ENCODE results near the gene AAMP. TPM values are rescaled to one million over a fixed set of nuclear protein-coding genes. Genes with fewer than 3 reads are reported as not detected.
"Not testable (repeated sequence)": the region's sequence is repeated elsewhere in the genome, so short reads cannot be mapped to it uniquely, and the experiment has no call there.

Gene AAMP, protein sequence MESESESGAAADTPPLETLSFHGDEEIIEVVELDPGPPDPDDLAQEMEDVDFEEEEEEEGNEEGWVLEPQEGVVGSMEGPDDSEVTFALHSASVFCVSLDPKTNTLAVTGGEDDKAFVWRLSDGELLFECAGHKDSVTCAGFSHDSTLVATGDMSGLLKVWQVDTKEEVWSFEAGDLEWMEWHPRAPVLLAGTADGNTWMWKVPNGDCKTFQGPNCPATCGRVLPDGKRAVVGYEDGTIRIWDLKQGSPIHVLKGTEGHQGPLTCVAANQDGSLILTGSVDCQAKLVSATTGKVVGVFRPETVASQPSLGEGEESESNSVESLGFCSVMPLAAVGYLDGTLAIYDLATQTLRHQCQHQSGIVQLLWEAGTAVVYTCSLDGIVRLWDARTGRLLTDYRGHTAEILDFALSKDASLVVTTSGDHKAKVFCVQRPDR
- 98.2 TPM for total RNA-seq

DNA sequence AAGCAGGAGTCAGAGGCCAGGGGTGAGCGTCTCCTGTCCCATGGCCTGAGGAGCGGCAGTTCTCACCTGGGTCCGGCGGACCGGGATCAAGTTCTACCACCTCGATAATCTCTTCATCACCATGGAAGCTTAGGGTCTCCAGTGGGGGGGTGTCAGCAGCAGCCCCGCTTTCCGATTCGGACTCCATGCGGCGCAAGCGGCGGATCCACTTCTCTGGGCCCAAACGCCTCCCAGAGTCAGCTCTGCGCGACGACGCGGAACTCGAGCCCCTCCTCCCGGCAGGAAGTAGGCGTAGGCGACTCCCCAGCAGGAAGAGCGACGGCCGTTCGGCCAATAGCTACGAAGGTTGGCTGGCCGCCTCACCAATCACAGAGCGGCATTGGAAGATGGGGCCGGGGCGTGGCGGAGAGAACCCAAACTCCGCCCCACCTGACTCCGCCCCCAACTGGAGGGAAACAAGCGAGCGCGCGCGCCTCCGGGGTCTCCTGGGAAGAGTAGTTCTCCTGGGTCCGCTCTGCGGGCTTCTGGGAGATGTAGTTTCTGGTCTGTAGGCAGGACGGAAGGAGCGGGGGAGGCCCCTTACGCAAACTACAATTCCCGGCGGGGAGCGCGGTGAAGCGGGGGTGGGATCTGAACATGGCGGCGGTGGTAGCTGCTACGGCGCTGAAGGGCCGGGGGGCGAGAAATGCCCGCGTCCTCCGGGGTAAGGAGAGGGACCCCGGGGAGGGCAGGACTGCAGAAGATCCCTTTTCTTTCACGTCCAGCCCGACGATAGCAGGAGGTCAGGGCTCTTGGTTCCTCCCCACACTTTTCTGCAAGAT is at the start of gene AAMP, which contains the start of gene PNKD:
AAMP (minus strand) TSS at position 238 of the 821 bp plus-strand sequence; CDS start at position 187, 51 bp downstream.
PNKD (plus strand) TSS at position 620 of the 821 bp plus-strand sequence; CDS start at position 637, 17 bp downstream.
- peak; percentile 98 for FAIRE-seq

DNA sequence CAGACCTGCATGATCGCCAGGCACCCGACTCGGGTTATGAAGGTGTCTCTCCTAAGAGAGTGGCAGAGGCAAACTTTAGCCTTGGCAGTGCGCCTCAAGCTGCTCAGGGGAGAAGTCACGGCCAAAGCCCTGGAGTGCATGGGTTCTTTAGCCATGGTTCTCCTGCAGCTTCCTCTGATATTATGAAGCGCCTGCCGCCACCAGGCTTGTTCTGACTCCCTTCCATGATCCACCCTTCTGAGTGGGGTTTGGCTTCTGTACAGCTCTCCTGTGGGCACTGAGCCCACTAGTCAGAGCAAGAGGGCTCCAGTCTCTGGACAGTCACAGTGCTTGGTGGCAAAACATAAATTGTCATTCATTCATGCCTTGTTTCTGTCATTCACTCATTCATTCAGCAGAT is 48.3 kb upstream of the AAMP start:
- no peak for FAIRE-seq
- DNase-seq (ENCODE audit: low spot score in 2 of 2), result no peak

More for the DNA sequence above, at the start of gene AAMP, which contains the start of gene PNKD:
- DNase-seq (ENCODE audit: low spot score in 2 of 2), result peak; percentile 95 to 99

GRCh38 chr2:218317835-218318234 is 47.9 kb upstream of the AAMP start:
- DNase-seq (ENCODE audit: low spot score in 2 of 2) (no peak), FAIRE-seq (no peak)

DNA sequence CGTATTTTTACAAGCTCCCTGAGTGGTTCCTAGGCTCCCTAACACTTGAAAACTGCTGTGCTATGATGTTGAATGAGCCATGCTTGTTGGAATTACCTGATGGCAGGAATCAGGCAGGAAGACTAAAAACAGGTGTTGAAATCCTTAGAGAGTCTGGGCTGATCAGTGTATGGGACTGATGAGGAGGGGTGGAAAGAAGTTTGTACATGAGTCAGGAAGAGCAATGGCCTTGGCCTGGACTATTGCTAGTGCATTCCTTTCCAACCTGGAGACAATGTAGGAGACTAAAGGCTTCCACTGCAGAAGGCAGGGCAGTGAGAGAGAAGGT is 47.3 kb upstream of the AAMP start:
- no peak for DNase-seq (ENCODE audit: low spot score in 2 of 2)
- FAIRE-seq, result no peak

DNA sequence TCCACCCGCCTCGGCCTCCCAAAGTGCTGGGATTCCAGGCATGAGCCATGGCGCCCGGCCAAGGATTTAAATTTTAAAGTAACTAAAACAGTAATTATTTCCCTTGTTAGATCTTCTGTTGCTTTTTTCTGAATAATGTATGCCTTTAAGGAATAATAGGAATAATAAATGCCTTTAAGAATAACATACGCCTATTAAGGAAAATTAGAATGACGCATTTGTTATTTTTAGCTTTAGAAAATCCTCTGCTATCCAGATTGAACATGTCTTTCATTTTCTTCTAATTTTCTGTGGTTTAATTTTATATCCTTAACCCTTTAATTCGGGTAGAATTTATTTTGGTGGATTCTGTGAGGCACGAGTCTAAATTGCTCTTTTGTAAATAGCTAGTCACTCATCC is 45.5 kb upstream of the AAMP start:
- DNase-seq (ENCODE audit: low spot score in 2 of 2) (no peak), FAIRE-seq (no peak)

DNA sequence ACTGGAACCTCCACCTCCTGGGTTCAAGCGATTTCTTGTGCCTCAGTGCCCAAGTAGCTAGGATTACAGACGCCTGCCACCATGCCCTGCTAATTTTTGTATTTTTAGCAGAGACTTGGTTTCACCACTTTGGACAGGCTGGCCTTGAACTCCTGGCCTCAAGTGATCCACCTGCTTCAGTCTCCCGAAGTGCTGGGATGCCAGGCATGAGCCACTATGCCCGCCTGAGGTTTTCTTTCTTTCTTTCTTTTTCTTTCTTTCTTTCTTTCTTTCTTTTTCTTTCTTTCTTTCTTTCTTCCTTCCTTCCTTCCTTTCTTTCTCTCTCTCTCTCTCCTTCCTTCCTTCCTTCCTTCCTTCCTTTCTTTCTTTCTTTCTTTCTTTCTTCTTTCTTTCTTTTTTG is 44.8 kb upstream of the AAMP start:
- not testable (repeated sequence) for DNase-seq (ENCODE audit: low spot score in 2 of 2); FAIRE-seq

GRCh38 chr2:218313356-218313755 is 43.4 kb upstream of the AAMP start:
- no peak for DNase-seq (ENCODE audit: low spot score in 2 of 2)
- FAIRE-seq, result no peak

- no peak for FAIRE-seq
- DNase-seq (ENCODE audit: low spot score in 2 of 2), result no peak
Observed at GRCh38 chr2:218312267-218312756, 42.4 kb upstream of the AAMP start.

DNA sequence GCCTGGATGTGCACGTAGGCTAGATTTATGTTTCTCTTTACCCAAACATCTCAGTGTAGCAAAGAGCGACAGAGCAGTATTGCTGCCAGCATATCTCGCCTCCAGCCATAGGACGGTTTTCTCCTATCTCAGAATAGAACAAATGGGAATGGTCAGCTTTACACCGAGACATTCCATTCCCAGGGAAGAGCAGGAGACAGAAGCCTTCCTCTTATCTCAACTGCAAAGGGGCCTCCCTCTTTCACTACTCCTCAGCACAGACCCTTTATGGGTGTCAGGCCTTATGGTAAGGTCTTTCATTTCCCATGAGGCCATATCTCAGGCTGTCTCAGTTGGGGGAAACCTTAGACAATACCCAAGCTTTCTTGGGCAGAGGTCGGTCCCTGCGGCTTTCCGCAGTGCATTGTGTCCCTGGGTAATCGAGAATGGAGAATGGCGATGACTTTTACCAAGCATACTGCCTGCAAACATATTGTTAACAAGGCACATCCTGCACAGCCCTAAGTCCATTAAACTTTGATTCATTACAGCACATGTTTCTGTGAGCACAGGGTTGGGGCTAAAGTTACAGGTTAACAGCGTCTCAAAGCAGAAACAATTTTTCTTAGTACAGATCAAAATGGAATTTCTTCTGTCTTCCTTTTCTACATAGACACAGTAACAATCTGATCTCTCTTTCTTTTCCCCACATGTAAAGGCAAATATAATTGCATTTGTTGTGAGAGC is 41.8 kb upstream of the AAMP start:
- not testable (repeated sequence) for FAIRE-seq; DNase-seq (ENCODE audit: low spot score in 2 of 2)

GRCh38 chr2:218310853-218311540 is 41.1 kb upstream of the AAMP start:
- FAIRE-seq (no peak), DNase-seq (ENCODE audit: low spot score in 2 of 2) (no peak)

GRCh38 chr2:218307415-218308090 is 37.6 kb upstream of the AAMP start:
- FAIRE-seq (no peak), DNase-seq (ENCODE audit: low spot score in 2 of 2) (no peak)

GRCh38 chr2:218306184-218306920 is 36.4 kb upstream of the AAMP start:
- no peak for FAIRE-seq

GRCh38 chr2:218305383-218305782 is 35.4 kb upstream of the AAMP start:
- no peak for DNase-seq (ENCODE audit: low spot score in 2 of 2)
- FAIRE-seq, result no peak

More at GRCh38 chr2:218306184-218306920, 36.4 kb upstream of the AAMP start:
- DNase-seq (ENCODE audit: low spot score in 2 of 2), result no peak

GRCh38 chr2:218301176-218301819 is 31.4 kb upstream of the AAMP start:
- no peak for FAIRE-seq

DNA sequence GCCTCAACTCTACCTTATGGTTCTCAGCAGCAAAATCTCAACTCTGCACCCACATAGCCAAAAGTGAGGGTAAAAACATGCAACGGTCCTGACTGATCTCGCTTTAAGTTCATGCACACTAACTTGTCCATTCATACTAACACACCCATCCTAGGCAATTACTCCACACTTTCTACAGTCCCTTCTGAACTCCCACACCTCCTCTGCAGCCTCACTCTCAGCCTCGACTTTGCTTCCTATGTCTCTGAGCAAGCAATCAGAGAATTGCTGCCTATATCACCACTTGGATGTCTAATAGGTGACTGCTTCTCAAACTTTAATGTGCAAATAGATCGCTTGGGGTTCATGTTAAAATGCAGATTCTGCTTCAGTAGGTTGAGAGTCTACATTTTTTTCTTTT is 30.2 kb upstream of the AAMP start:
- DNase-seq (ENCODE audit: low spot score in 2 of 2), result no peak
- FAIRE-seq, result no peak

More at GRCh38 chr2:218301176-218301819, 31.4 kb upstream of the AAMP start:
- peak in 1 of 2 donors; percentile 62 for DNase-seq (ENCODE audit: low spot score in 2 of 2)

- FAIRE-seq (no peak), DNase-seq (ENCODE audit: low spot score in 2 of 2) (no peak)
Observed at GRCh38 chr2:218298314-218298875, 28.5 kb upstream of the AAMP start.

- no peak for FAIRE-seq
- DNase-seq (ENCODE audit: low spot score in 2 of 2), result no peak
Observed at GRCh38 chr2:218296847-218297246, 26.9 kb upstream of the AAMP start.

GRCh38 chr2:218296200-218296599 is 26.3 kb upstream of the AAMP start:
- DNase-seq (ENCODE audit: low spot score in 2 of 2), result no peak

More at GRCh38 chr2:218296200-218296599, 26.3 kb upstream of the AAMP start:
- no peak for FAIRE-seq

Data from frontal cortex (tissue), 4 donors.